ENCODE data around the gene DNAJC2.

The DNAJC2 gene

GRCh38 chr7:103379270-103379975, 34.9 kb upstream of the DNAJC2 start:
- Histone ChIP-seq H3K9ac (ENCODE audit: low read length) (no peak overlapping the region), H3K9me2 (replicated peaks; ENCODE audit: insufficient read depth, low read length) (no peaks in the 10 kb centered on the region), H3K79me2 (ENCODE audit: insufficient read depth, low read length) (no peaks in the 10 kb centered on the region), H3K36me3 (ENCODE audit: low read length) (no peaks in the 10 kb centered on the region), H4K20me1 (ENCODE audit: low read depth, low read length) (no peaks in the 10 kb centered on the region), H3K27ac (ENCODE audit: low read depth, low read length) (no peak overlapping the region), H3F3A (ENCODE audit: insufficient read depth) (no peaks in the 10 kb centered on the region), H3K4me2 (ENCODE audit: low read depth, low read length, poor library complexity, severe bottlenecking) (no peak overlapping the region), H2AFZ (ENCODE audit: low read depth, low read length, severe bottlenecking) (no peak overlapping the region), H3K9me3 (ENCODE audit: insufficient read depth, low read length) (no peaks in the 10 kb centered on the region), H3K27me3 (ENCODE audit: low read length) (no peaks in the 10 kb centered on the region), H3K4me3 (ENCODE audit: insufficient read depth, low read length, poor library complexity, severe bottlenecking) (no peak overlapping the region)
- TF ChIP-seq, protein P1, sequence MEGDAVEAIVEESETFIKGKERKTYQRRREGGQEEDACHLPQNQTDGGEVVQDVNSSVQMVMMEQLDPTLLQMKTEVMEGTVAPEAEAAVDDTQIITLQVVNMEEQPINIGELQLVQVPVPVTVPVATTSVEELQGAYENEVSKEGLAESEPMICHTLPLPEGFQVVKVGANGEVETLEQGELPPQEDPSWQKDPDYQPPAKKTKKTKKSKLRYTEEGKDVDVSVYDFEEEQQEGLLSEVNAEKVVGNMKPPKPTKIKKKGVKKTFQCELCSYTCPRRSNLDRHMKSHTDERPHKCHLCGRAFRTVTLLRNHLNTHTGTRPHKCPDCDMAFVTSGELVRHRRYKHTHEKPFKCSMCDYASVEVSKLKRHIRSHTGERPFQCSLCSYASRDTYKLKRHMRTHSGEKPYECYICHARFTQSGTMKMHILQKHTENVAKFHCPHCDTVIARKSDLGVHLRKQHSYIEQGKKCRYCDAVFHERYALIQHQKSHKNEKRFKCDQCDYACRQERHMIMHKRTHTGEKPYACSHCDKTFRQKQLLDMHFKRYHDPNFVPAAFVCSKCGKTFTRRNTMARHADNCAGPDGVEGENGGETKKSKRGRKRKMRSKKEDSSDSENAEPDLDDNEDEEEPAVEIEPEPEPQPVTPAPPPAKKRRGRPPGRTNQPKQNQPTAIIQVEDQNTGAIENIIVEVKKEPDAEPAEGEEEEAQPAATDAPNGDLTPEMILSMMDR (IDR thresholded peaks at IDR 0.05; ENCODE audit: insufficient read depth, low read length, poor library complexity, severe bottlenecking): no peak
- no peak for TF ChIP-seq EZH2phosphoT487 (conservative IDR thresholded peaks at IDR 0.05; ENCODE audit: low read length)

DNA sequence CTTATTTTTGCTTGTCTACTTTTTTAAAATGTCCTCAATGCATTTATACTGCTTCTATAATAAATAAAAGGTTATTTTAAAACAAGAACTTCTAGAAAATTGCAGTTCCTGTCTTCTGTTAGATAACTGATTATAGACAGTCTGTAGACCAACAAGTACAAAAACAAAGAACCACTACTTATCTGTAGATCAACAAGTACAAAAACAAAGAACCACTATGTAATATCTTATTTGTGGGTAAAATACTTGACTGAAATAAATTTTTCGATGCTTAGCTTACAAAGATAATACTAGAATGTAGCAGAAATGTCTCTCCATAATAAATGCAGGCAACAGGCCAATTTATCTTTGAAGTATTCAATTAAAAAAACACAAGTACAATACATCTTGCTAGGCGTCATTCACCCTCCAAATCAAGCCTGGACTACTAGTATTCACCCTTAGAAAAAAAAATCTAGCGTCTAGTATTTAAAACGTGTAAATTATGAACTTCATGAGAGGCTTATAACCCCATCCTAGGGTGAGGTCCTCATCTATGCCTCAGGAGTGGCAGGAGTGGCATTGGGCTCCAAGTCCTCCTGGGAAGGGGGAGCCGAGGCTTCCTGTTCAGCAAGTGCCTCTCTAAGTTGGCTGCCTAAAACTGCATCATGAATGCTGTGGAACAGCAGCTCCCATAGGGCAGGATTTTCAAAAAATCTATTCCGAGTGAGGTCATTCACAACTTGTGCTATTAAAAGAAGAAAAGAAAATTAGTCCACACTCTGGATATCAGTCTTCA, 29.5 kb upstream of the DNAJC2 start:
- Histone ChIP-seq H3K4me2 (ENCODE audit: low read depth, low read length, poor library complexity, severe bottlenecking) (no peak overlapping the region), H4K20me1 (ENCODE audit: low read depth, low read length) (no peaks in the 10 kb centered on the region), H3K27me3 (ENCODE audit: low read length) (no peaks in the 10 kb centered on the region), H3K9me3 (ENCODE audit: insufficient read depth, low read length) (no peaks in the 10 kb centered on the region), H3K79me2 (ENCODE audit: insufficient read depth, low read length) (no peaks in the 10 kb centered on the region), H3K9me2 (replicated peaks; ENCODE audit: insufficient read depth, low read length) (no peaks in the 10 kb centered on the region), H3F3A (ENCODE audit: insufficient read depth) (peaks cover 8% of the 10 kb centered on the region), H3K27ac (ENCODE audit: low read depth, low read length) (no peak overlapping the region), H3K4me3 (ENCODE audit: insufficient read depth, low read length, poor library complexity, severe bottlenecking) (no peak overlapping the region), H2AFZ (ENCODE audit: low read depth, low read length, severe bottlenecking) (no peak overlapping the region), H3K9ac (ENCODE audit: low read length) (no peak overlapping the region), H3K36me3 (ENCODE audit: low read length) (peaks cover 3% of the 10 kb centered on the region; the same call in 1 of the 2 replicates)
- no peak for TF ChIP-seq EZH2phosphoT487 (conservative IDR thresholded peaks at IDR 0.05; ENCODE audit: low read length)
- TF ChIP-seq, protein P1 (IDR thresholded peaks at IDR 0.05; ENCODE audit: insufficient read depth, low read length, poor library complexity, severe bottlenecking): no peak

DNA sequence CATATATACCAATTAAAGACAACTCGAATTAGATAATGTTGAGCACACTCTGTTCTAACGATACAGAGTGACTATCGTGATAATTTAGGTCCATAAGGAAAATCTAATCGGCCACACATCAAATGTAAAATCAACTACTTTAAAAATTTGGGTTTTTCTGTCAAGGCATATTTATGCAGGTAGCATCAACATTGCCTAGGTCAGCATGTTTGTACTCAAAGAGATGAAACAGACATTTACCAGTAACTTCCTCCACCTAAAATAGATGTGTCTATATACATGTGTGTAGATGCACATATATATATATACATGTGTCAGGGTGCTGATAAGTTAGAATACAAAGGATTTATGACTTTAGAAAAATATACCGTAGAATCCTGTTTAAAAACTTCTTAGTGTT, 24.9 kb upstream of the DNAJC2 start:
- no peak overlapping the region for H2AFZ ChIP-seq (ENCODE audit: low read depth, low read length, severe bottlenecking)
- H3K36me3 ChIP-seq (ENCODE audit: low read length): peaks cover 35% of the 10 kb centered on the region
- H3K27ac ChIP-seq (ENCODE audit: low read depth, low read length): no peak overlapping the region
- H3F3A ChIP-seq (ENCODE audit: insufficient read depth): peaks cover 14% of the 10 kb centered on the region
- no peak overlapping the region for H3K4me2 ChIP-seq (ENCODE audit: low read depth, low read length, poor library complexity, severe bottlenecking)
- TF ChIP-seq EZH2phosphoT487 (conservative IDR thresholded peaks at IDR 0.05; ENCODE audit: low read length): no peak
- TF ChIP-seq, protein P1 (IDR thresholded peaks at IDR 0.05; ENCODE audit: insufficient read depth, low read length, poor library complexity, severe bottlenecking): no peak
- no peaks in the 10 kb centered on the region for H3K9me3 ChIP-seq (ENCODE audit: insufficient read depth, low read length)
- no peaks in the 10 kb centered on the region for H3K79me2 ChIP-seq (ENCODE audit: insufficient read depth, low read length)
- H3K9me2 ChIP-seq (replicated peaks; ENCODE audit: insufficient read depth, low read length): no peaks in the 10 kb centered on the region
- no peak overlapping the region for H3K9ac ChIP-seq (ENCODE audit: low read length)
- H3K27me3 ChIP-seq (ENCODE audit: low read length): no peaks in the 10 kb centered on the region
- no peaks in the 10 kb centered on the region for H4K20me1 ChIP-seq (ENCODE audit: low read depth, low read length)
- no peak overlapping the region for H3K4me3 ChIP-seq (ENCODE audit: insufficient read depth, low read length, poor library complexity, severe bottlenecking)
